ENCODE results near the gene LONP2. TPM values are rescaled to one million over a fixed set of nuclear protein-coding genes. Genes with fewer than 3 reads are reported as not detected.

Gene LONP2
- total and polyA plus RNA-seq, 10 of the 15 experiments (the other 5 are each of a cell fraction or from before 2014, with no cell fraction given) = 8.3 to 48.0 (median 34.8) TPM

DNA sequence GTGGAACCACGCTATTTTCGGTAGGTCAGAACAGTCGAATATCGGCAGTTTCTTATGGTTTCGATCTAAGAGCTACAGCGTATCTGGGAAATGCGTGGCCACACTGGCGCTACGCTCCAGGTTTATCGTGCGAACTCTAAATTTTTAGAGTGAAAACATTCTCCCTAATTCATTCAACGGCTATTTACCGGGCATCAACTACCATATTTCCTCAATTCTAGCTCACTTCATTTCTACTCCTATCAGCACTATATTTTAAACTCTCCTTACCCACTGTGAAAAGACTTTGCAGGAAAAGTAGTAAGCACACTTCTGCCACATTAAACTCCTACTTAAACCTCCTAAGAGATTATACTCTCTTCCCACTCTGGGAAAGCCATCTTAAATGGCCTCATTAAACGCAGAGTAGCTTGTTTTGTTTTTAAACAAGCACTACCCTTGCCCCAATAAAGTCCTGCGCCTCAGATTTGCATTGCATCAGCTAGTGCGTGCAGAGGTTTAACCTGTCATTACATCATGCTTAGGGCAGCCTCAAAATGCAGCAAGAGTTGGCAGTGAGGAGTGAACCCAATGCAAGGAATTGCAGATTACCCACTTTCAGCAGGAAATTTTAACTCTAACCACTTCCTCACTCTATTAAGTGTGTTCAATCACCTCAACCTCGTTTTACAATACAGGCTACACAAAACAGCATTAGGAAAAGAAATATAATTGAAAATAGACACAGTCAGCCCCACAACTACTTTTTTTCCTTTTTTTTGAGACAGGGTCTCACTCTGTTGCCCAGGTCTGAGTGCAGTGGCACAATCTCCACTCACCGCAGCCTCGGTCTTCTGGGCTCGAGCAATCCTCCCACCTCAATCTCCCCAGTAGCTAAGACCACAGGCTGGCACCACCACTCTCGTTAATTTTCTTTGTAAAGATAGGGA lies 122.3 kb downstream of the LONP2 start (continued):
- TF ChIP-seq CEBPZ (IDR thresholded peaks at IDR 0.05; ENCODE audit: low read depth, low read length) (no peak), MTA3 (IDR thresholded peaks at IDR 0.05; ENCODE audit: borderline replicate concordance, low read length) (peak; percentile 72; the same call in 1 of the 2 replicates), ZNF274 (IDR thresholded peaks at IDR 0.05; ENCODE audit: insufficient read depth, insufficient read length) (no peak), ESRRA (IDR thresholded peaks at IDR 0.05; ENCODE audit: low read length) (no peak), USF2 (IDR thresholded peaks at IDR 0.05; ENCODE audit: borderline replicate concordance, low read depth, low read length) (no peak), PAX8 (IDR thresholded peaks at IDR 0.05) (no peak), BCL11A (IDR thresholded peaks at IDR 0.05; ENCODE audit: low read depth, low read length) (peak; percentile 71; the same call in 1 of the 2 replicates), ZSCAN29 (IDR thresholded peaks at IDR 0.05) (no peak), SREBF2 (IDR thresholded peaks at IDR 0.05; ENCODE audit: low read length) (no peak), EED (IDR thresholded peaks at IDR 0.05; ENCODE audit: low read depth) (peak; percentile 51; the same call in 1 of the 2 replicates), CUX1 (IDR thresholded peaks at IDR 0.05; ENCODE audit: insufficient replicate concordance, low read depth, low read length) (no peak)
- TF ChIP-seq, protein P1, sequence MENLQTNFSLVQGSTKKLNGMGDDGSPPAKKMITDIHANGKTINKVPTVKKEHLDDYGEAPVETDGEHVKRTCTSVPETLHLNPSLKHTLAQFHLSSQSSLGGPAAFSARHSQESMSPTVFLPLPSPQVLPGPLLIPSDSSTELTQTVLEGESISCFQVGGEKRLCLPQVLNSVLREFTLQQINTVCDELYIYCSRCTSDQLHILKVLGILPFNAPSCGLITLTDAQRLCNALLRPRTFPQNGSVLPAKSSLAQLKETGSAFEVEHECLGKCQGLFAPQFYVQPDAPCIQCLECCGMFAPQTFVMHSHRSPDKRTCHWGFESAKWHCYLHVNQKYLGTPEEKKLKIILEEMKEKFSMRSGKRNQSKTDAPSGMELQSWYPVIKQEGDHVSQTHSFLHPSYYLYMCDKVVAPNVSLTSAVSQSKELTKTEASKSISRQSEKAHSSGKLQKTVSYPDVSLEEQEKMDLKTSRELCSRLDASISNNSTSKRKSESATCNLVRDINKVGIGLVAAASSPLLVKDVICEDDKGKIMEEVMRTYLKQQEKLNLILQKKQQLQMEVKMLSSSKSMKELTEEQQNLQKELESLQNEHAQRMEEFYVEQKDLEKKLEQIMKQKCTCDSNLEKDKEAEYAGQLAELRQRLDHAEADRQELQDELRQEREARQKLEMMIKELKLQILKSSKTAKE (IDR thresholded peaks at IDR 0.05; ENCODE audit: low read depth, poor library complexity, severe bottlenecking) = peak; percentile 59
- TF ChIP-seq, protein P2, sequence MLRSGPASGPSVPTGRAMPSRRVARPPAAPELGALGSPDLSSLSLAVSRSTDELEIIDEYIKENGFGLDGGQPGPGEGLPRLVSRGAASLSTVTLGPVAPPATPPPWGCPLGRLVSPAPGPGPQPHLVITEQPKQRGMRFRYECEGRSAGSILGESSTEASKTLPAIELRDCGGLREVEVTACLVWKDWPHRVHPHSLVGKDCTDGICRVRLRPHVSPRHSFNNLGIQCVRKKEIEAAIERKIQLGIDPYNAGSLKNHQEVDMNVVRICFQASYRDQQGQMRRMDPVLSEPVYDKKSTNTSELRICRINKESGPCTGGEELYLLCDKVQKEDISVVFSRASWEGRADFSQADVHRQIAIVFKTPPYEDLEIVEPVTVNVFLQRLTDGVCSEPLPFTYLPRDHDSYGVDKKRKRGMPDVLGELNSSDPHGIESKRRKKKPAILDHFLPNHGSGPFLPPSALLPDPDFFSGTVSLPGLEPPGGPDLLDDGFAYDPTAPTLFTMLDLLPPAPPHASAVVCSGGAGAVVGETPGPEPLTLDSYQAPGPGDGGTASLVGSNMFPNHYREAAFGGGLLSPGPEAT (IDR thresholded peaks at IDR 0.05; ENCODE audit: low read depth) = peak; percentile 29; the same call in 1 of the 2 replicates
